ENCODE data around the gene ALDH3A1. TPM values are rescaled to one million over a fixed set of nuclear protein-coding genes. Genes with fewer than 3 reads are reported as not detected.

The ALDH3A1 gene
- total and polyA plus RNA-seq, 4 experiments from 2014 or later, result not detected

DNA sequence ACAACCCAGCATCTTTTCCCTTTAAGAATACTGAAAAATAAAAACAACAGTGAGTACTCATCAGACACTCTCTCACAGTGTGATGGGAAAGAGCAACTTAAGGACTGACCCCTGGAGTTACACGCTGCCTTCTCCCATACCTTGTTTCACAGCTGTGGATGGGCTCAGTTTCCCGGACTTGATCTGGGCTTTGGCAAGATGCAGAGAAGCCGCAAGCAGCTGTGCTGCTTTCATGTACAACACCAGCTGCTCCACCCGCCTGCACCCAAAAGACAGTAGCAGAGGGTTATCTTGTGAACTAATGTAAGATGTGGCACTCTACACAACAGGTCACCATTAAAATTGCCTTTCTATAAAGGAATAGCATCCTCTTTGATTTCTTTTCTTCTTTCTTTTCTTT lies 32.7 kb upstream of the ALDH3A1 start:
- Mint-ChIP-seq H3K4me3 (no peak overlapping the region), H3K9me3 (no peaks in the 10 kb centered on the region), H3K36me3 (peaks cover 28 to 51% of the 10 kb centered on the region in 2 donors), H3K27me3 (no peaks in the 10 kb centered on the region), H3K4me1 (peaks cover 0 to 4% (median 0%) of the 10 kb centered on the region in 4 donors), H3K27ac (no peak overlapping the region)
- intact Hi-C loops (cut with micrococcal nuclease), result no loop called here
- Histone ChIP-seq H3K27me3 (ENCODE audit: insufficient read depth, low read length) (no peaks in the 10 kb centered on the region), H3K27ac (ENCODE audit: low read depth, low read length) (no peak overlapping the region), H3K4me1 (ENCODE audit: insufficient read depth, low read length) (no peaks in the 10 kb centered on the region), H3K9me3 (ENCODE audit: control insufficient read depth in 1 of 2, low read length in 2 of 2) (no peaks in the 10 kb centered on the region), H3K36me3 (ENCODE audit: insufficient read depth, low read length) (no peaks in the 10 kb centered on the region), H3K4me3 (ENCODE audit: low read length in 2 of 2) (no peak overlapping the region)
- ChIA-PET CTCF (ENCODE audit: partially characterized antibody) (interaction anchor here (3.3 to 9.8 kb wide), 2 partner anchors 15 to 18 kb away, joined by 10 to 63 read pairs; no protein-coding TSS in a partner anchor), POLR2A (ENCODE audit: partially characterized antibody) (no interaction called here)
- no peak for DNase-seq

DNA sequence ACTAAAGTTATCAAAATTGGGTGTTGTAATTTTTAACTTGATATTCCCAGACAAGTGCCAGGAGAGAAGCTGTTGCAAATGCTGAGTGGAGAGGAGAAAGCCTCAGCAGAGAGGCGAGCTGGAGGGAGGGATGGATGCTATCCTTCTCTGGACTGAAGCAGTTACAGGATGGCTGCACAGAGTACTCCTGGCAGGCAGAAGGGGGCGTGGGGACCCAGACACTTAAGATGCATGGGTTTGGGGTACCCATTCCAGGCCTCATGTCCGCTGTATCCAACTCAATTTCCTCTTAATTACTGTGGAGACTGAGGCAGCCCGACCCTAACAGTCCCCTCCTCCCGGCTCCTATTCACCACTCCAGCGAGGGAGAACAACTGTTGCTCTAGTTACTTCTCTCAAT lies 25.4 kb upstream of the ALDH3A1 start:
- H3K4me3 ChIP-seq (ENCODE audit: low read length in 2 of 2), result no peak overlapping the region
- Mint-ChIP-seq H3K4me3 (peak overlapping the region in 1 of 8 donors; percentile 34), H3K4me1 (peaks cover 29 to 58% (median 52%) of the 10 kb centered on the region in 4 donors), H3K9me3 (no peaks in the 10 kb centered on the region), H3K27me3 (no peaks in the 10 kb centered on the region), H3K36me3 (peaks cover 20% of the 10 kb centered on the region in 2 donors), H3K27ac (peak overlapping the region; percentile 81 to 98 (median 95))
- H3K36me3 ChIP-seq (ENCODE audit: insufficient read depth, low read length), result no peaks in the 10 kb centered on the region
- H3K27ac ChIP-seq (ENCODE audit: low read depth, low read length), result no peak overlapping the region
- H3K9me3 ChIP-seq (ENCODE audit: control insufficient read depth in 1 of 2, low read length in 2 of 2), result no peaks in the 10 kb centered on the region
- peaks cover 52% of the 10 kb centered on the region for H3K4me1 ChIP-seq (ENCODE audit: insufficient read depth, low read length)
- no peaks in the 10 kb centered on the region for H3K27me3 ChIP-seq (ENCODE audit: insufficient read depth, low read length)
- POLR2A ChIA-PET (ENCODE audit: partially characterized antibody), result interaction anchor here (1.1 to 2.3 kb wide), 2 partner anchors 125 to 204 kb away, joined by 4 to 11 read pairs; partner anchors contain the start of genes AKAP10 and ALDH3A2
- DNase-seq, result no peak
- intact Hi-C loops (cut with micrococcal nuclease), result no loop called here
- CTCF ChIA-PET (ENCODE audit: partially characterized antibody), result interaction anchor here (4.1 to 9.8 kb wide), 2 partner anchors 8 to 11 kb away, joined by 34 to 63 read pairs; no protein-coding TSS in a partner anchor

DNA sequence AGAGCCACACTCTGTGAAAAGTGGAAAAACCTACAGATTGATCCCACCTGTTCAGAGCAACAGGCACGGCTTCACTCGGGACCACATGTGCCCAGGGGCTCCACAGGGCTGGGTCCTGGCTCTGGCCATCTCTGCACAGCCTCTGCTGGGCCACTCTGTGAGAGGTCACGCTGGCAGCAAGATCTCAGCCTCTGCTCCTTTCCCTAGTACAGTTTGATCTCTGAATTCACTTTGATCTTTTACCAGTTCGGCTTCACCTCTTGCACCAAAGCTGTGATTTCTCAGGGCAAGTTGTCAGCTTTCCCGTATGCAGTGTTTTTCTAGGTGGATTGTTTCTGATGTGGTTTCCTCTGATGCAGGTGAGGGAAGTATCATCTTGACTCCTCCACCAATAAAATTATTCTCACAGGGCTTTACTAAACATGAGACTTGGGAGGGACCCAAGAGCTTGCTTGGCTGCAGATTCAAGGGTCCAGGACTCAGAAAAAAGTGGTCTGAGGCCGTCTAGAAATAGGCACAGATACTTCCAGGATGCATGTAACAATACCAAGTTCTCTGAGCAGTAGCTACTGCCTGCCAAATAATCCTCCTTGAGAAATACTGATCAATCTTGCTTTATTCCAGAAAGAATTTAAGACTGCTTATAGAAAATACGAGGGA lies 24.0 kb upstream of the ALDH3A1 start:
- H3K27me3 ChIP-seq (ENCODE audit: insufficient read depth, low read length), result no peaks in the 10 kb centered on the region
- H3K9me3 ChIP-seq (ENCODE audit: control insufficient read depth in 1 of 2, low read length in 2 of 2), result no peaks in the 10 kb centered on the region
- Mint-ChIP-seq H3K27me3 (no peaks in the 10 kb centered on the region), H3K36me3 (peaks cover 14% of the 10 kb centered on the region in 2 donors), H3K27ac (peak overlapping the region; percentile 86 to 98 (median 95)), H3K9me3 (no peaks in the 10 kb centered on the region), H3K4me3 (peak overlapping the region; percentile 65 to 86 (median 79)), H3K4me1 (peaks cover 37 to 70% (median 61%) of the 10 kb centered on the region in 4 donors)
- H3K4me1 ChIP-seq (ENCODE audit: insufficient read depth, low read length), result peaks cover 66% of the 10 kb centered on the region
- peak; percentile 79 to 89 (median 85) for DNase-seq
- H3K27ac ChIP-seq (ENCODE audit: low read depth, low read length), result peak overlapping the region; percentile 24
- H3K4me3 ChIP-seq (ENCODE audit: low read length in 2 of 2), result peak overlapping the region in 1 of 2 donors; percentile 16
- ChIA-PET CTCF (ENCODE audit: partially characterized antibody) (interaction anchor here (1.0 to 4.1 kb wide), 6 partner anchors 10 to 409 kb away, joined by 3 to 34 read pairs (median 8); partner anchors contain the start of gene B9D1), POLR2A (ENCODE audit: partially characterized antibody) (interaction anchor here (0.6 to 2.4 kb wide), 10 partner anchors 9 to 403 kb away, joined by 3 to 14 read pairs (median 4); partner anchors contain the start of genes AKAP10, ALDH3A2 and MAPK7)
- intact Hi-C loops (cut with micrococcal nuclease), result no loop called here
- H3K36me3 ChIP-seq (ENCODE audit: insufficient read depth, low read length), result no peaks in the 10 kb centered on the region

DNA sequence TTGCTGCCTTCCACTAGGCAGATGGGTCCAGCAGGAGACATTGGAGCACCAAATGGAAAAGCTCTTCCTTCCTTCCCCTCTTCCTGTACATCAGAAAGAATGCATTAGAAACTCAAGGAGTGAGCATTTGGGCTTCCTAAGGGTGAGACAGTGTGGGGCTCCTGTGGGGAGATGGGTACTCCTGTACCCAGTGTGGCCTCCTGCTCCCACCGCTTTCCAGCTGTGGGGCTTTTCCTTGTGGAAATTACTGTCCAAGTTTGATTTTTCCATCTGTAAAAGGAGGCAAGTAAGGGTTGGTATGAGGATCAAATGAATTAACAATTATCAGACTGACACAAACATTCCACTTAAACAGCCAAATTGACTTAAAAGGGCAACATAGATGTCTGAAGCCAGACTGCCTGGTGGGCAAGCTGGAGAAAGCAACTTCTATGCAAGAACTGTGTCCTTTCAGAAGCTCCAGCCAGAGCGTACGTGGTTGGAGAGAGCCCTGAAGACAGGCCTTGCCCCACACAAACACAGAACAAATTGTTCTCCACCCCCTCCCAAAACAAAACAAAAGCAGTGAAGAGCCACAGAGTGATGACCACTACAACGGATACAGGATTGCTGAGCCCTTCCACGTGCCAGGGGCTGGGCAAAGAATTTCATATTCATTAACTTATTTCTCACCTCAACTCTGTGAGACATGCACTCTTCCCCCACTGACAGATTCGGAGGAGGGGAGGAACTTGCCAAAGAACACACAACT lies 23.1 kb upstream of the ALDH3A1 start:
- no peaks in the 10 kb centered on the region for H3K9me3 Mint-ChIP-seq
- H3K27ac ChIP-seq (ENCODE audit: low read depth, low read length), result peak overlapping the region; percentile 24
- ChIA-PET POLR2A (ENCODE audit: partially characterized antibody) (interaction anchor here (1.4 to 2.4 kb wide), 5 partner anchors 9 to 402 kb away, joined by 3 to 14 read pairs (median 11); partner anchors contain the start of genes AKAP10 and ALDH3A2), CTCF (ENCODE audit: partially characterized antibody) (interaction anchor here (1.2 to 4.1 kb wide), 7 partner anchors 9 to 408 kb away, joined by 4 to 34 read pairs (median 7); partner anchors contain the start of genes ALDH3A2 and B9D1)
- H3K36me3 ChIP-seq (ENCODE audit: insufficient read depth, low read length), result no peaks in the 10 kb centered on the region
- peaks cover 7 to 9% of the 10 kb centered on the region in 2 donors for H3K36me3 Mint-ChIP-seq
- peak overlapping the region; percentile 45 to 86 (median 79) for H3K4me3 Mint-ChIP-seq
- peak overlapping the region; percentile 86 to 98 (median 95) for H3K27ac Mint-ChIP-seq
- DNase-seq, result no peak
- H3K9me3 ChIP-seq (ENCODE audit: control insufficient read depth in 1 of 2, low read length in 2 of 2), result no peaks in the 10 kb centered on the region
- peak overlapping the region in 1 of 2 donors; percentile 16 for H3K4me3 ChIP-seq (ENCODE audit: low read length in 2 of 2)
- no peaks in the 10 kb centered on the region for H3K27me3 ChIP-seq (ENCODE audit: insufficient read depth, low read length)
- H3K4me1 ChIP-seq (ENCODE audit: insufficient read depth, low read length), result peaks cover 74% of the 10 kb centered on the region
- peaks cover 41 to 78% (median 67%) of the 10 kb centered on the region in 4 donors for H3K4me1 Mint-ChIP-seq
- no peaks in the 10 kb centered on the region for H3K27me3 Mint-ChIP-seq
- intact Hi-C loops (cut with micrococcal nuclease), result no loop called here

DNA sequence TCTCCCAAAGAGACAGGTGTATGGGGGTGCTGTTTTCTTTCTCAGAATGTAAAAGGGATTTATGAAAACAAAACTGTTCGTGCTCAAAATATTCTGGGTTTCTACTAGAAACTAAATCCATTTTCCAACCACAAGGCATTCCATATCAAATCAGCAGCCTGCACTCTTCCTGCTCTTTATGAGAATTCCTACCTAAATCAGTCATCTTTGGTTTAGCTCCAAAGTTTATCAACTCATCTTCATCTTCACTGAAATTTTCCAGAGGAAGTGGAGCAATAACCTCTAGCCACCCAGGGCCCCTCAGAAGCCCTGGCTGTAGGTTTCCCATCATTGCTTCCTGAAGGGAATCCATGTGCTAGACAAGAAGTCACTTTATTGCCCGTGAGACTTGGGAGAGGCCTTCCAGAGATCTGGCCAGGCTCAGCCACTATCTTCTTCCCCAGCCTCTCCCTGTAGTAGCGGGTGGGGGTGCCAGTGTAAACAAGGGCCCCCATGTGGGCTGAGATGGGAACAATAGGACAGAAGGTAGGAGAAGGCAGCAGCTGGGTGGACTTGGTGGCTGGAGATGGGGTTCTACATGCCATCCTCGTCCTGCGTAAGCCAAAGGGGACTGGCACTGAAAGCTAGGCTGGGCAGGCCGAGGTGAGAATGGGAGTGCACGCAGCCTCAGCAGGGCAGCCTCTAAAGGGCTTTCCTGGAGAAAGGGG lies 22.0 kb upstream of the ALDH3A1 start:
- peaks cover 41 to 75% (median 63%) of the 10 kb centered on the region in 4 donors for H3K4me1 Mint-ChIP-seq

DNA sequence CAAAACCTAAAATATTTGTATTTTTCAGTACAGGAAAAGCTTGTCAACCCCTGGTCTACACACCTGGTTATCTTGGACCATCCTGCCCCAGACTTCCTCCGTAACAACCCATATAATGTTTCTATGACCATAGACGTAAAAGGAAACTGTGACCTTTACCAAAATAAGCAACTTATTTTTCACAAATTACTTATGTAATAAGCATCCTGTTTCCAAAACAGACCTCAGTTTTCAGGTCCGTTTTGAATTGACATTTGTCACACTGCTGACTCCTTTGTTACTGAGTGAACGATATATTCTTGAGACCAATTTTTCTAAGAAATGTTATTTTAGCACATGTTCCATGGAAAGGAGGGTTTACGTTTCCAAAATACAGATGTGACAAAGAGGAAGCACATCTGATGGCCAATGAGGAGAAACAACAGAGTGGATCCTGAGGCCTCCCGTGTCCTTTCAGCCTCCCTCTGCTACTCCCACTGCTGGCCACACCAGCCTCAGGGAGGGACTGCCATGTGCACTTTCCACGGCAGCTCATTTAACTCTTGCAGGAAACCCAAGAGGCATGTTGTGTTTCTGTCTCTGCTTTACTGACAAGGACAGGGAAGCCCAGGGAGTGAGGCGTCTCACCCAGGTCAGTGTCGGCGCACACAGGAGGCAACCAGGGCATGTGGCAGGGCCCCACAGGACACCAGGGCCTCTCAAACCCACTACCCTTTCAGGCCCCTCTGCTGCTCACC lies 20.1 kb upstream of the ALDH3A1 start:
- Histone ChIP-seq H3K4me3 (ENCODE audit: low read length in 2 of 2) (no peak overlapping the region), H3K27ac (ENCODE audit: low read depth, low read length) (no peak overlapping the region), H3K36me3 (ENCODE audit: insufficient read depth, low read length) (no peaks in the 10 kb centered on the region), H3K4me1 (ENCODE audit: insufficient read depth, low read length) (peaks cover 63% of the 10 kb centered on the region), H3K9me3 (ENCODE audit: control insufficient read depth in 1 of 2, low read length in 2 of 2) (no peaks in the 10 kb centered on the region), H3K27me3 (ENCODE audit: insufficient read depth, low read length) (no peaks in the 10 kb centered on the region)
- ChIA-PET POLR2A (ENCODE audit: partially characterized antibody) (interaction anchor here (2.7 kb wide), 1 partner anchor 255 kb away, joined by 12 read pairs; no protein-coding TSS in a partner anchor), CTCF (ENCODE audit: partially characterized antibody) (interaction anchor here (0.6 to 9.0 kb wide), 10 partner anchors 10 to 405 kb away, joined by 3 to 154 read pairs (median 18); partner anchors contain the start of genes ALDH3A2 and B9D1)
- Mint-ChIP-seq H3K4me1 (peaks cover 34 to 62% (median 51%) of the 10 kb centered on the region in 4 donors), H3K9me3 (no peaks in the 10 kb centered on the region), H3K27me3 (peaks cover 2% of the 10 kb centered on the region in 2 donors), H3K36me3 (no peaks in the 10 kb centered on the region), H3K4me3 (peak overlapping the region in 3 of 8 donors; percentile 2 to 44 (median 20)), H3K27ac (peak overlapping the region; percentile 38 to 82 (median 64))
- DNase-seq, result no peak
- intact Hi-C loops (cut with micrococcal nuclease), result loop anchor here (5.0 kb wide), 2 partner anchors 44 to 121 kb away; partner anchors contain the start of gene ALDH3A2

More for the DNA sequence above, 22.0 kb upstream of the ALDH3A1 start:
- ChIA-PET POLR2A (ENCODE audit: partially characterized antibody) (interaction anchor here (2.4 kb wide), 1 partner anchor 122 kb away, joined by 13 read pairs; the partner anchor contains the start of gene ALDH3A2), CTCF (ENCODE audit: partially characterized antibody) (interaction anchor here (1.1 to 9.0 kb wide), 6 partner anchors 8 to 258 kb away, joined by 4 to 154 read pairs (median 17); no protein-coding TSS in a partner anchor)
- Mint-ChIP-seq H3K27ac (peak overlapping the region; percentile 64 to 96 (median 85)), H3K9me3 (no peaks in the 10 kb centered on the region), H3K4me3 (peak overlapping the region in 2 of 8 donors; percentile 35 to 61), H3K36me3 (peaks cover under 1 to 2% of the 10 kb centered on the region in 2 donors), H3K27me3 (peaks cover 0 to 2% of the 10 kb centered on the region in 2 donors)
- Histone ChIP-seq H3K4me1 (ENCODE audit: insufficient read depth, low read length) (peaks cover 74% of the 10 kb centered on the region), H3K4me3 (ENCODE audit: low read length in 2 of 2) (no peak overlapping the region), H3K27ac (ENCODE audit: low read depth, low read length) (no peak overlapping the region), H3K9me3 (ENCODE audit: control insufficient read depth in 1 of 2, low read length in 2 of 2) (no peaks in the 10 kb centered on the region), H3K27me3 (ENCODE audit: insufficient read depth, low read length) (no peaks in the 10 kb centered on the region), H3K36me3 (ENCODE audit: insufficient read depth, low read length) (no peaks in the 10 kb centered on the region)
- DNase-seq, result no peak
- intact Hi-C loops (cut with micrococcal nuclease), result loop anchor here (5.0 kb wide), 2 partner anchors 42 to 123 kb away; partner anchors contain the start of gene ALDH3A2

Measured in CD4-positive, alpha-beta memory T cell (primary cell).